GM21381 (cell line): ENCODE results near the gene FAM236B.
"Not testable (repeated sequence)": the region's sequence is repeated elsewhere in the genome, so short reads cannot be mapped to it uniquely, and the experiment has no call there.

Source experiments
- ATAC-seq: cut with Tn5 transposase; IDR thresholded peaks from one replicate; pipeline ENCODE4 v1.9.1; 2021; ENCODE audit warnings: mild to moderate bottlenecking, moderate library complexity; ENCODE audit not compliant: unreplicated experiment

The FAM236B gene

GRCh38 chrX:72782560-72782959 is at the start of gene FAM236B:
FAM236B (minus strand) TSS chrX:72782660; CDS start chrX:72782560, 100 bp downstream.
- not testable (repeated sequence) for ATAC-seq

- ATAC-seq = not testable (repeated sequence)
These were observed 48.2 kb upstream of the FAM236B start for GRCh38 chrX:72830701-72831100.

GRCh38 chrX:72808110-72808509 is 25.6 kb upstream of the FAM236B start, which contains the start of gene FAM236D:
FAM236D (minus strand) TSS chrX:72808210; CDS start chrX:72808110, 100 bp downstream.
- ATAC-seq = not testable (repeated sequence)

- ATAC-seq = not testable (repeated sequence)
These were observed 7.9 kb upstream of the FAM236B start for GRCh38 chrX:72790390-72790789.

GRCh38 chrX:72788142-72788541 is 5.7 kb upstream of the FAM236B start:
- ATAC-seq = not testable (repeated sequence)

GRCh38 chrX:72783964-72784363 is 1.5 kb upstream of the FAM236B start:
- ATAC-seq = not testable (repeated sequence)

GRCh38 chrX:72783365-72783936 is 991 bp upstream of the FAM236B start:
- not testable (repeated sequence) for ATAC-seq

GRCh38 chrX:72778146-72778545 is 4.3 kb downstream of the FAM236B start:
- not testable (repeated sequence) for ATAC-seq

- ATAC-seq = peak; percentile 53
These were observed 5.0 kb downstream of the FAM236B start for GRCh38 chrX:72777467-72777790.

GRCh38 chrX:72776653-72777466 is 5.6 kb downstream of the FAM236B start, which contains the start of gene DMRTC1B:
DMRTC1B (plus strand) TSS chrX:72776890; CDS start chrX:72845136, 68,246 bp downstream.
- peak; percentile 84 for ATAC-seq

GRCh38 chrX:72760454-72760853 is 22.0 kb downstream of the FAM236B start:
- ATAC-seq = not testable (repeated sequence)

GRCh38 chrX:72748545-72748944 is 33.9 kb downstream of the FAM236B start:
- not testable (repeated sequence) for ATAC-seq

- not testable (repeated sequence) for ATAC-seq
These were observed 36.9 kb downstream of the FAM236B start for GRCh38 chrX:72745546-72745945.

GRCh38 chrX:72735561-72735960 is 46.9 kb downstream of the FAM236B start:
- no peak for ATAC-seq

- not testable (repeated sequence) for ATAC-seq
These were observed 48.8 kb downstream of the FAM236B start for GRCh38 chrX:72733636-72734035.
